Middle frontal gyrus (tissue), 1 donor: ENCODE measurements around the gene KRTAP5-11.
"Not testable (repeated sequence)": the region's sequence is repeated elsewhere in the genome, so short reads cannot be mapped to it uniquely, and the experiment has no call there.

Source experiments
- DNase-seq: peaks from one replicate; pipeline ENCODE4 v3.0.0-alpha.2; 2015; ENCODE audit warnings: low spot score; ENCODE audit errors: extremely low spot score

The KRTAP5-11 gene

GRCh38 chr11:71581826-71582225, 849 bp downstream of the KRTAP5-11 start:
- no peak for DNase-seq

GRCh38 chr11:71580057-71581003, 2.3 kb downstream of the KRTAP5-11 start:
- DNase-seq, result peak; percentile 41

- DNase-seq, result not testable (repeated sequence)
Measured at GRCh38 chr11:71579513-71579912, 3.2 kb downstream of the KRTAP5-11 start.

GRCh38 chr11:71577469-71578004, 5.1 kb downstream of the KRTAP5-11 start:
- no peak for DNase-seq

GRCh38 chr11:71576688-71577465, 5.8 kb downstream of the KRTAP5-11 start:
- DNase-seq, result not testable (repeated sequence)

- no peak for DNase-seq
Measured at GRCh38 chr11:71575723-71576424, 6.8 kb downstream of the KRTAP5-11 start.

- no peak for DNase-seq
Measured at GRCh38 chr11:71574418-71574817, 8.3 kb downstream of the KRTAP5-11 start.

- DNase-seq, result no peak
Measured at GRCh38 chr11:71572811-71573210, 9.9 kb downstream of the KRTAP5-11 start.

GRCh38 chr11:71571101-71571850, 11.4 kb downstream of the KRTAP5-11 start:
- not testable (repeated sequence) for DNase-seq

GRCh38 chr11:71568704-71569349, 13.8 kb downstream of the KRTAP5-11 start:
- DNase-seq, result no peak

GRCh38 chr11:71567633-71568032, 15.0 kb downstream of the KRTAP5-11 start:
- not testable (repeated sequence) for DNase-seq

- not testable (repeated sequence) for DNase-seq
Measured at GRCh38 chr11:71566626-71567599, 15.8 kb downstream of the KRTAP5-11 start.

- DNase-seq, result no peak
Measured at GRCh38 chr11:71566081-71566620, 16.5 kb downstream of the KRTAP5-11 start.

GRCh38 chr11:71565263-71565662, 17.4 kb downstream of the KRTAP5-11 start, which contains the start of gene KRTAP5-10:
Gene KRTAP5-10 (plus strand): TSS chr11:71565563. CDS start chr11:71565588, 25 bp downstream.
- no peak for DNase-seq

- DNase-seq, result no peak
Measured at GRCh38 chr11:71564430-71564829, 18.2 kb downstream of the KRTAP5-11 start.

- DNase-seq, result no peak
Measured at GRCh38 chr11:71563406-71563805, 19.3 kb downstream of the KRTAP5-11 start.

- no peak for DNase-seq
Measured at GRCh38 chr11:71562120-71562519, 20.6 kb downstream of the KRTAP5-11 start.

GRCh38 chr11:71558996-71559395, 23.7 kb downstream of the KRTAP5-11 start:
- DNase-seq, result no peak
